ENCODE results near the gene SLC25A12. TPM values are rescaled to one million over a fixed set of nuclear protein-coding genes. Genes with fewer than 3 reads are reported as not detected.
A peak's percentile ranks its signal among the peaks of the same experiment; 100 is the strongest.
"Not testable (repeated sequence)": the region's sequence is repeated elsewhere in the genome, so short reads cannot be mapped to it uniquely, and the experiment has no call there.

The SLC25A12 gene
- total RNA-seq, 4 donors from 2014 or later, result 9.1 to 27.3 (median 17.8) TPM

GRCh38 chr2:171908235-171908634 lies 14.2 kb upstream of the SLC25A12 start:
- no peak for DNase-seq (ENCODE audit: low spot score)
- ATAC-seq (ENCODE audit: low FRiP score), result no peak
- TF ChIP-seq CTCF (IDR thresholded peaks at IDR 0.05), result no peak

DNA sequence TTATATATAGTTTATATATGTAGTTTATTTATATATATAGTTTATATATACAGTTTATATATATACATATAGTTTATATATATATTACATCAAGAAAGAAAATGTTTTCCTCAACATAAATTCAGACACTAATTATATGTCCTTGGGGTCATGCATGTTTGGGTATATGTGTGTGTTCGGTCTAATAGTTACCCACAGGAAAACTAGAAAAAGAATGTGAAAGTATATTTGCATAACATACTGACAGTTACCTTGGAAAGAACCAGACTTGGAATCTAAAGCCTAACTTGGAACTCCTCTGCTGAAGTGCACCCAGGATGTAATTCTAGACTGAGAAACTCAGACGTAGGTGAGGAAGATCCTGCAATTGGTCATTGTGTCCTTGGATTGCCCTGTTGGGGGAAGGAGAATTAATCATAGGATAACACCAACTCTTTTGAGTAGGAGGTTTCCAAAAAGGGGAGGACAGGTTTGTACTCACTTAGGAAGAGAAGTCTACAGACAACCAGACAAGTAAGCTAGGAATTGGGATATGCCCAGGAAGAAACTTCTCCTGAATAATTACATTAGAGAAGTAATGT lies 8.9 kb upstream of the SLC25A12 start:
- ATAC-seq (ENCODE audit: low FRiP score), result no peak
- no peak for TF ChIP-seq CTCF (IDR thresholded peaks at IDR 0.05)
- no peak for DNase-seq (ENCODE audit: low spot score)

DNA sequence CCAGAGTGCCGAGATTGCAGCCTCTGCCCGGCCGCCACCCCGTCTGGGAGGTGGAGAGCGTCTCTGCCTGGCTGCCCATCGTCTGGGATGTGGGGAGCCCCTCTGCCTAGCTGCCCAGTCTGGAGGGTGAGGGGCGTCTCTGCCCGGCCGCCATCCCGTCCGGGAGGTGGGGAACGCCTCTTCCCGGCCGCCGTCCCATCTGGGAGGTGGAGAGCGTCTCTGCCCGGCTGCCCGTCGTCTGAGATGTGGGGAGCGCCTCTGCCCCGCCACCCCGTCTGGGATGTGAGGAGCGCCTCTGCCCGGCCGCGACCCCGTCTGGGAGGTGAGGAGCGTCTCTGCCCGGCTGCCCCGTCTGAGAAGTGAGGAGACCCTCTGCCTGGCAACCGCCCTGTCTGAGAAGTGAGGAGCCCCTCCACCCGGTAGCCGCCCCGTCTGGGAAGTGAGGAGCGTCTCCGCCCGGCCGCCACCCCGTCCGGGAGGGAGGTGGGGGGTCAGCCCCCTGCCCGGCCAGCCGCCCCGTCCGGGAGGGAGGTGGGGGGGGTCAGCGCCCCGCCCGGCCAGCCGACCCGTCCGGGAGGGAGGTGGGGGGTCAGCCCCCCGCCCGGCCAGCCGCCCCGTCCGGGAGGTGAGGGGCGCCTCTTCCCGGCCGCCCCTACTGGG lies 5.7 kb upstream of the SLC25A12 start:
- not testable (repeated sequence) for DNase-seq (ENCODE audit: low spot score); ATAC-seq (ENCODE audit: low FRiP score)

- DNase-seq (ENCODE audit: low spot score), result no peak
- ATAC-seq (ENCODE audit: low FRiP score), result no peak
- TF ChIP-seq CTCF (IDR thresholded peaks at IDR 0.05), result no peak
Measured at GRCh38 chr2:171895786-171896185, 1.7 kb upstream of the SLC25A12 start.

GRCh38 chr2:171894612-171894947 lies 536 bp upstream of the SLC25A12 start:
- no peak for ATAC-seq (ENCODE audit: low FRiP score)
- no peak for DNase-seq (ENCODE audit: low spot score)
- no peak for TF ChIP-seq CTCF (IDR thresholded peaks at IDR 0.05)

DNA sequence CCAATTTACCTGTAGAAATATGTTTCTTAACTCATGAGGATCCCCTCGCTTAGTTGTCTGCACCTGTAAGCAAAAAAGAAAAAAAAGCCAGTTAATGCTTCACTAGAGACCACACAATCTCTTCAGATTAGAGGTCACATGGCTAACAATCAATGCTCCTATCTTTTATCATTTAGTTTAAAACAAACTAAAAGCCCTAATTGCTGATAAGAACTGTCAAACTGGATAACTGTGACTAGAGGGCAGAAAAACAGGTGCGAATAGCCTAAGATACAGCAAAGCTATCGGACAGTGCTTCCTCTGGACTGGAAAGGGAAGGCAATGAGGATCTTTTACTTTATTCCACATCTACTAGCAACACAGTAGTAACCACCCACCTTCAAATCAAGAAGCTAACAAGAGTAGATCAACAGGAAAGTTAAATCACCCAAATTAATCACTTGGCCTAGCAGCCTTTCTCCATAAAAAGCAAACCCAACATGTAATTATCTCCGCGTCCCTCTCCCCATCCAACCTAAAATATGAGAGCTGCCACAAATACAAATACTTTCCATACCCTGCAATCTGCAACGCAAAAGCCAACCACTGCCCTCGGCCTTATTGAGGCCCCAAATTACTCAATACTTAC lies 734 bp downstream of the SLC25A12 start:
- DNase-seq (ENCODE audit: low spot score) (no peak), ATAC-seq (ENCODE audit: low FRiP score) (peak; percentile 26)
- TF ChIP-seq CTCF (IDR thresholded peaks at IDR 0.05), result no peak

DNA sequence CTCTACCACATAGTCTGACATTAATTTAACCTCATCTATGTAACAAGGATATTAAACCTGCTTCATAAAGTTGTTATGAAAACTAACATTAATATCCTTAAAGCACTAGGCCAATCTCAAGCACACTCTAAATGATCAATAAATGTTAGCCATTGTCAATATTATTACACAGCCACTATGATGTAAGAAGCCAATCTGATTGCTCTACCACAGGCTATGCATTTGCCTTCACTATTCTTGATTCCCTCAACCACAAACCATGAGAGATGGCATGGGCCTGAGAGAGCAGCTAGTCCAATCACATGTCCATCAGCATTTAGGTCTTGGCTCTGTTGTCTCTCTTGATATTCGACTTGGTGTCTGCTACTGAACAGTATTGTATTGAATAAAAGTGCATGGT lies 4.2 kb downstream of the SLC25A12 start:
- DNase-seq (ENCODE audit: low spot score), result no peak
- ATAC-seq (ENCODE audit: low FRiP score), result no peak
- TF ChIP-seq CTCF (IDR thresholded peaks at IDR 0.05), result no peak

All from omental fat pad (tissue), 4 donors.